NOMO-1 treated with DMSO at 0.1 percent for 48 hours (cell line): ENCODE measurements around the gene PIK3CG.
A peak's percentile ranks its signal among the peaks of the same experiment; 100 is the strongest.
"Not testable (repeated sequence)": the region's sequence is repeated elsewhere in the genome, so short reads cannot be mapped to it uniquely, and the experiment has no call there.

Experiments used
- DNase-seq: peaks from one replicate; lab custom pipeline; 2025; ENCODE audit not compliant: unreplicated experiment; lab: John Stamatoyannopoulos, UW

Gene PIK3CG

GRCh38 chr7:106865130-106866041, at the start of gene PIK3CG:
Gene PIK3CG (plus strand): TSS chr7:106865282. CDS start chr7:106867562, 2,280 bp downstream.
- peak; percentile 86 for DNase-seq

GRCh38 chr7:106817098-106817497, 48.0 kb upstream of the PIK3CG start:
- DNase-seq, result no peak

GRCh38 chr7:106818736-106819135, 46.3 kb upstream of the PIK3CG start:
- DNase-seq, result no peak

DNA sequence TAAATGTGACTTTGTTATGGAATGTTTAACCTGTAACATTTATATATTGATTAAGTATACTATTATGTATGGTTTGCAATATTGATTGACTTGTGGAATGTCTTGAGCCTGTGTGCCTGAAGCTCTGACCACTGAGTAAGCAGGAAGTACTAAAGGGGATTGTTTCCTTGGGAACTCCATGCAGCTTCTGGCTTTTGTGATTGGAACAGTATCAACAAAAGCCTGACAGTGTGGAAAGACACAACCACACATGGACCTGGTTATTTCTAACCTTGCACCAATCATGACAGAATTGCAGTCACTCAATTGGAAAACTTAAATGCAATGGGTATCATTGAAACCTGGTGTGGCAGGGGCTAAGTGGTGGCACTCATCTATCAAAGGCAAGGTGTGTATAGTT, 45.5 kb upstream of the PIK3CG start:
- no peak for DNase-seq

DNA sequence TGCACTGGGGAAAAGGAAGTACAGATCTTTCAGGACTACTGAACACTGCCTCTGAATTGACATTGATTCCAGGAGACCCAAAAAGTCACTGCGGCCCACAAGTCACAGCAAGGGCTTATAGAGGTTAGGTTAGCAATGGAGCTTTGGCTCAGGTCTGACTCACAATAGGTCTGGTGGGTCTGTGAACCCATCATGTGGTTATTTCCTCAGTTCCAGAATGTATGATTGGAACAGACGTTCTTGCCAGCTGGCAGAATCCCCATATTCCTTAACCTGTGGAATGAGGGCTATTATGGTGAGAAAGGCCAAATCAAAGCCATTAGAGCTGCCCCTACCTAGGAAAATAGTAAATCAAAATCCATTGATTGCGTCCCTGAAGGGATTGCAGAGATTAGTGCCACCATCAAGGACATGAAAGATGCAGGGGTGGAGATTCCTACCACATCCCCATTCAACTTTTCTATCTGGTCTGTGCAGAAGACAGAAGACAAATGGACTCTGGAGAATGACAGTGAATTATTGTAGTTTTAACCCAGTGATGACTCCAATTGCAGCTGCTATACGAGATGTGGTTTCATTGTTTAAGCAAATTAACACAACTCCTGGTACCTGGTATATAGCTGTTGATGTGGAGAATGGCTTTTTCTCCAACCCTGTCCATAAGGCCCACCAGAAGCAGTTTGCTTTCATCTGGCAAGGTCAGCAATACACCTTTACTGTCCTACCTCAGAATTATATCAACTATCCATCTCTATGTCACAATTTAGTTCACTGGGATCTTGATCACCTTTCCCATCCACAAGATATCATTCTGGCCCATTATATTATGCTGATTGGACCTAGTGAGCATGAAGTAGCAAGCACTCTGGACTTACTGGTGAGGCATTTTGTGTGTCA, 44.5 kb upstream of the PIK3CG start:
- no peak for DNase-seq

GRCh38 chr7:106823631-106824030, 41.5 kb upstream of the PIK3CG start:
- no peak for DNase-seq

GRCh38 chr7:106824458-106824857, 40.6 kb upstream of the PIK3CG start:
- DNase-seq, result no peak

GRCh38 chr7:106827626-106828025, 37.5 kb upstream of the PIK3CG start:
- DNase-seq, result no peak

GRCh38 chr7:106829496-106829895, 35.6 kb upstream of the PIK3CG start:
- no peak for DNase-seq

DNA sequence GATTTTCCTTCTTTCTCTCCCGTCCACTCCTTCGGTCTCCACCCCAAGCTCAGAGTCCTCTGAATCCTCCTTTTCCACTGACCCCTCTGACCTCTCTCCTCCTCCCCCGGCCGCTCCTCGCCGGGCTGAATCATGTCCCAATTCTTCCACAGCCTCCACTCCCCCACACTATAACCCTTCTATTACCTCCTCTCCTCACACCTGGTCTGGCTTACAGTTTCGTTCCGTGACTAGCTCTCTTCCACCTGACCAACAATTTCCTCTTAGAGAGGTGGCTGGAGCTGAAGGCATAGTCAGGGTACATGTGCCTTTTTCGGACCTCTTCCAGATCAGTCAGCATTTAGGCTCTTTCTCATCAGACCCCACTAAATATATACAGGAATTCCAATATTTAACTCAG, 34.2 kb upstream of the PIK3CG start:
- DNase-seq, result not testable (repeated sequence)

DNA sequence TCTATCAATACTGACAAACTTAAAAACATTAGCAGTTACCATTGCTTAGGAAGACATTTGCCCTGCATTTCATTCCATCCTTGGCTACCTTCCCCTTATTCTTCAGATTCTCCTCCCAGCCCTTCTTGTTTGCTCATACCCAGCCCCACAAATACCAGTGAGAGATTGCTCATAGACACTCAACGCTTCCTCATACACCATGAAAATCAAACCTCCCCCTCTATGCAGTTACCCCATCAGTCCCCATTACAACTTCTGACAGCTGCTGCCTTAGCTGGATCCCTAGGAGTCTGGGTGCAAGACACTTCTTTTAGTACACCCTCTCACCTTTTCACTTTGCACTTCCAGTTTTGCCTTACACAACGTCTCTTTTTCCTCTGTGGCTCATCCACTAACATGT, 28.3 kb upstream of the PIK3CG start:
- DNase-seq, result no peak

DNA sequence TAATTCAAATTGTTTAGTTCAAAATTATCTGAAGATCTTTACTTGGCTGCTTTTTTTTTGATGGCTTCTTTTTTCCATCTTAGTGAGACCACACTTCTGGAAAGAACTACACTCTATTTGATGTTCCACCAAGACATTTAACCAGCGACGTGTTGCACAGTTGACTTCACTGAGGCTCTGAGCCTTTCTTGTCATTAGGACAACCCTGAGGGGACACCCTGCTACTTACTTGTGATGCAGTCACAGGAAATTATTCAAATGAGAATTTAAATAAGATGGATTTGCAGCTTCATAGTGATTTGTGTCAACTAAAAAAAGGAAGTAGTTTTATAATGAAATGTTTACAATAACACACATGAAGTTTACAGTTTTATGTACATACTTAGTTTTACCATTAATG, 25.6 kb upstream of the PIK3CG start:
- DNase-seq, result no peak

DNA sequence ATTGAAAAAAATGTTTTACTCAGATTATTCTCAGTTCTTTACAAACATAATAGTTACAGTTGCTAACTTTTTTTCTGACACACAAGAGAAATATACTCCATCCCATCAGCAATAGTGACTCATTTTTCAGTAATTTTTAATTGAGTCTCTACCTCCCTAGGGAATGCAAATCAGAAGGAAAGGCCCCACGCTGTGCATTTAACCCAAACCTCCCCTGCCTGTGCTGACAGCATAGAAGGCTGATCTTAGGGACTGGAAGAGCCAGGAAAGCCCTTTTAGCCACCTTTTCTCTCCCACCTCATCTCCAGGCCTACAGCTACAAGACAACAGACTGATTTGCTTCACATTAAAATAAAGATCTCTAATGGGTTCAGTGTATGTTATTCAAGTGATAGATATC, 24.7 kb upstream of the PIK3CG start:
- no peak for DNase-seq

DNA sequence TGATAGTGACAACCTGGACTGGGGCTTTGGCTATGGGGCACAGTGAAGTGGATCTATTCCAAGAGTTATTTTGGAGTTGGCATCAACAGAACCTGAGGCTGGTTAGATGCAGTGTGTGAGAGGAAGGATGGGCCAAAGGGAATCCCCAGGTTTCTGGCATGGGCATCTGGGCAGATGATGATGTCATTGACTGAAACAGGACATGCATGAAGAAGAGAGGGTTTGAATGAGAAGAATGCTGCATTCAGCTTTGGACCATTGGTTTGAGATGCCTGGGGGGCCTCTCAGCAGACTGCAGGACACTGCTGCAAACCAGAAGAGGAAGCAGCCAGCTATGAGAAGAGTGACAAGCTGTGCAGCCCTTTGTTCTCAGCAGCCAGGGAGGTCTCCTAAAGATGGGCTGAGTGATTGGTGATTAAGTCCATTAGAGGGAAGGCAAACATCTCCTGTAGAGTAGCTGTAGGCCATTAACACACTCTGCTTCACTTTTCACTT, 23.1 kb upstream of the PIK3CG start:
- DNase-seq, result no peak

DNA sequence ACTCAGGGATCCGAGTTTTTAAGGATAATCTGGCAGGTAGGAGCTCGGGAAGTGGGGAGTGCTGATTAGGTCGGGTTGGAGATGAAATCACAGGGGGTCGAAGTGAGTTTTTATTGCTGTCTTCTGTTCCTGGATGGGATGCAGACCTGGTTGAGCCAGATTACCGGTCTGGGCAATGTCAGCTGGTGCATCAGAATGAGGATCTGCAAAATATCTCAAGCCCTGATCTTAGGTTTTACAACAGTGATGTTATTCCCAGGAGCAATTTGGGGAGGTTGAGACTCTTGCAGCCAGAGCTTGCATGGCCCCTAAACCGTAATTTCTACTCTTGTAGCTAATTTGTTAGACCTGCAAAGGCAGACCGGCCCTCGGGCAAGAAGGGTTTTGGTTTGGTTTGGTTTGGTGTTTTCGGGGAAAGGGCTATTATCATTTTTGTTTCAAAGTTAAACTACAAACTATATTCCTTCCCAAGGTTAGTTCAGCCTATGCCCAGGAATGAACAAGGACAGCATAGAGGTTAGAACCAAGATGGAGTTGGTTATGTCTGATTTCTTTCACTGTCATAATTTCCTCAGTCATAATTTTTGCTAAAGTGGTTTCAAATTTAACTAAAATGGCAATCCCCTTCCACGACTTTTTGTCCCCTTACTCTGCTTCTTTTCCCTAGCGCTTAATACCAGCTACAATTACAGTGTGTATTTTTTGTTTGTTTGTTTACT, 20.6 kb upstream of the PIK3CG start:
- no peak for DNase-seq

GRCh38 chr7:106848049-106848448, 17.0 kb upstream of the PIK3CG start:
- no peak for DNase-seq

DNA sequence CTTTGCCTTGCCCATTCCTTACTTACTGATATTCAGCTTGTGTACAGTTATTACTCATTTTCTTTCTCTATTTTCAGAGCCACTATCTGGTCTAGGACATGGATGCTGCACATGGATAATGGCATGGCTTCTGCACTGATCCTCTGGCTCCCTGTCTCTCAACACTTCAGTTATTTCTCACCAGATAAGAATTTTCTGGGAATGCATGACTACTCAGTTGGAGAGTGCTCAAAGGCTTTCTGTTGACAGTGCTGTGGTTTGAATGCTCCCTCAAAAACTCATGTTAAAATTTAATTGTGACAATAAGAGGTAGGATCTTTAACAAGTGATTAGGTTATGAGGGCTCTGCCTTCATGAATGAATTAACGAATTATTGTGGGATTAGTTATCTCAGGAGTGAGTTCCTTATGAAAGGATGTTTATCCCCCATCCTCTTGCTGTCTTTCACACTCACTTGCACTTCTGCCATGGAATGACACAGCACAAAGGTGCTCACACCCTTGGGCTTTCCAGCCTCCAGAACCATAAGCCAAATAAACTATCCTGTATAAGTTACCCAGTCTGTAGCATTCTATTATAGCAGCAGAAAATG, 16.1 kb upstream of the PIK3CG start:
- no peak for DNase-seq

DNA sequence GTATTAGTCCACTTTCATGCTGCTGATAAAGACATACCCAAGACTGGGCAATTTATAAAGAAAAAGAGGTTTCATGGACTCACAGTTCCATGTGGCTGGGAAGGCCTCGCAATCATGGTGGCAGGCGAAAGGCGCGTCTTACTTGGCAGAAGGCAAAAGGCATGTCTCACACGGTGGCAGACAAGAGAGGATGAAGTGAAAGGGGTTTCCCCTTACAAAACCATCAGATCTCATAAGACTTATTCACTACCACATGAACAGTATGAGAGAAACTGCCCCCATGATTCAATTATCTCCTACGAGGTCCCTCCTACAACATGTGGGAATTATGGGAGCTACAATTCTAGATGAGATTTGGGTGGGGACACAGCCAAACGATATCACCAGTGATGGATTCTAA, 13.4 kb upstream of the PIK3CG start:
- not testable (repeated sequence) for DNase-seq

GRCh38 chr7:106853250-106853908, 11.7 kb upstream of the PIK3CG start:
- DNase-seq, result no peak

GRCh38 chr7:106855540-106856132, 9.4 kb upstream of the PIK3CG start:
- DNase-seq, result no peak
